B cell (primary cell): ENCODE measurements around the gene ATF4. TPM values are rescaled to one million over a fixed set of nuclear protein-coding genes. Genes with fewer than 3 reads are reported as not detected.

Experiments
- ATAC-seq: fragments of 200-7000 bp; cut with Tn5 transposase; one replicate; pipeline ENCODE4 v1.10.0; 2021; ENCODE audit warnings: low read depth, mild to moderate bottlenecking, moderate number of reproducible peaks, moderate library complexity
- CTCF ChIA-PET: fragments of 350-600 bp; sonication (Branson Sonifier 250); formaldehyde crosslinking; loops from one replicate; lab custom pipeline; 2021; ENCODE audit warnings: antibody characterized with exemption, inconsistent platforms; lab: Charles Lee
- POLR2A ChIA-PET: fragments of 350-600 bp; sonication (Branson Sonifier 250); formaldehyde crosslinking; loops from one replicate; lab custom pipeline; 2021; ENCODE audit warnings: antibody characterized with exemption; lab: Charles Lee
- DNase-seq: peaks from one replicate; pipeline ENCODE4 v3.0.0; 2013
- H2AFZ ChIP-seq: 2 replicates; pipeline ENCODE4 v1.6.1; 2012; ENCODE audit warnings: mild to moderate bottlenecking, low read depth, low read length; ENCODE audit not compliant: insufficient read depth, poor library complexity, severe bottlenecking
- H3K27ac ChIP-seq, 2 donors: 1 replicate in 1 of 2; 2 replicates in 1 of 2; pipeline ENCODE4 v1.5.1; 2012 to 2013; ENCODE audit warnings: low read length in 2 of 2, mild to moderate bottlenecking in 2 of 2, moderate library complexity in 1 of 2
- H3K27me3 ChIP-seq, 4 experiments: fragments of 200-600 bp in 1 of 4; sonication (generic) in 1 of 4; replicated peaks in 1 of 4; 1 replicate in 2 of 4; 2 replicates in 2 of 4; pipeline versions ENCODE4 v1.6.1 to v1.7.0; 2013 to 2016; ENCODE audit warnings: low read length in 3 of 4, mild to moderate bottlenecking in 2 of 4, mixed read lengths in 1 of 4, moderate library complexity in 1 of 4; ENCODE audit not compliant: insufficient read depth in 4 of 4, control insufficient read depth in 3 of 4; ENCODE audit errors: control extremely low read depth in 1 of 4
- H3K36me3 ChIP-seq, 2 experiments: replicated peaks in 1 of 2; 1 replicate in 1 of 2; 2 replicates in 1 of 2; pipeline versions ENCODE4 v1.6.1 to v1.7.1; 2013; ENCODE audit warnings: low read length in 1 of 2; ENCODE audit not compliant: insufficient read depth in 2 of 2, control insufficient read depth in 1 of 2; ENCODE audit errors: control extremely low read depth in 1 of 2, extremely low read depth in 1 of 2
- H3K4me1 ChIP-seq, 2 donors: fragments of 200-600 bp in 1 of 2; sonication (generic) in 1 of 2; 1 replicate in 1 of 2; 2 replicates in 1 of 2; pipeline versions ENCODE4 v1.5.1 to v1.6.1; 2013 to 2017; ENCODE audit warnings: low read length in 2 of 2; ENCODE audit not compliant: control insufficient read depth in 2 of 2, insufficient read depth in 2 of 2
- H3K4me2 ChIP-seq: replicated peaks from 2 replicates; pipeline ENCODE3; 2012; ENCODE audit warnings: mild to moderate bottlenecking, low read depth, low read length; ENCODE audit not compliant: poor library complexity, severe bottlenecking
- H3K4me3 ChIP-seq, 5 experiments: fragments of 200-600 bp in 1 of 5; sonication (generic) in 1 of 5; 1 replicate in 3 of 5; 2 replicates in 2 of 5; pipeline versions ENCODE4 v1.5.1 to v1.7.0; 2011 to 2016; ENCODE audit warnings: low read length in 4 of 5, mild to moderate bottlenecking in 4 of 5, low read depth in 2 of 5, control low read depth in 1 of 5, moderate library complexity in 1 of 5; ENCODE audit not compliant: insufficient read depth in 1 of 5; ENCODE audit errors: control extremely low read depth in 1 of 5, extremely low read depth in 1 of 5
- H3K79me2 ChIP-seq: fragments of 200-600 bp; sonication (generic); one replicate; pipeline ENCODE4 v1.6.0; 2016; ENCODE audit warnings: low read length; ENCODE audit not compliant: control insufficient read depth, insufficient read depth
- H3K9ac ChIP-seq: fragments of 200-600 bp; sonication (generic); 2 replicates; pipeline ENCODE4 v1.6.1; 2017; ENCODE audit warnings: mild to moderate bottlenecking, low read length, moderate library complexity
- H3K9me3 ChIP-seq, 3 donors: one replicate each; pipeline versions ENCODE4 v1.6.1 to v1.7.1; 2013; ENCODE audit warnings: low read length in 2 of 3; ENCODE audit not compliant: control insufficient read depth in 2 of 3, insufficient read depth in 1 of 3; ENCODE audit errors: control extremely low read depth in 1 of 3
- H4K20me1 ChIP-seq: 2 replicates; pipeline ENCODE4 v1.6.0; 2012; ENCODE audit warnings: mild to moderate bottlenecking, low read length; ENCODE audit not compliant: insufficient read depth, control insufficient read depth, poor library complexity, severe bottlenecking
- H3K27ac Mint-ChIP-seq: one replicate; pipeline ENCODE4 v1.8.0; 2021; ENCODE audit warnings: mixed read lengths
- H3K27me3 Mint-ChIP-seq: one replicate; pipeline ENCODE4 v1.8.0; 2021; ENCODE audit warnings: mixed read lengths
- H3K4me1 Mint-ChIP-seq: one replicate; pipeline ENCODE4 v1.8.0; 2021; ENCODE audit warnings: mixed read lengths
- H3K4me3 Mint-ChIP-seq: one replicate; pipeline ENCODE4 v1.8.0; 2021; ENCODE audit warnings: mixed read lengths
- H3K9me3 Mint-ChIP-seq: one replicate; pipeline ENCODE4 v1.8.0; 2022; ENCODE audit warnings: mixed read lengths; ENCODE audit not compliant: insufficient read depth
- CTCF ChIP-seq: fragments of 200-600 bp; IDR thresholded peaks from one replicate; pipeline ENCODE4 v1.8.0; 2022; ENCODE audit warnings: antibody characterized with exemption, mild to moderate bottlenecking
- EZH2 ChIP-seq: IDR thresholded peaks from 2 replicates; pipeline ENCODE4 v1.6.1; 2012; ENCODE audit warnings: borderline replicate concordance, low read depth, mild to moderate bottlenecking, moderate library complexity, low read length; ENCODE audit not compliant: insufficient read depth, poor library complexity, severe bottlenecking
- WGBS: methylation state at CpG from one replicate; pipeline ENCODE4 v1.1.5; 2013; ENCODE audit warnings: missing lambda C conversion rate; ENCODE audit not compliant: insufficient coverage; 5-methylcytosine and 5-hydroxymethylcytosine counted together
- intact Hi-C: fragments of 100-400 bp; cut with micrococcal nuclease; formaldehyde crosslinking; loops from one replicate; pipeline ENCODE4 v1.10.0; 2022
- polyA plus RNA-seq: library from polyadenylated mRNA; depleted of rRNA; stranded (reverse); fragments of >200 nt; gene quantifications from 2 replicates; pipeline ENCODE4 v1.2.3, GENCODE V29; 2012
- total RNA-seq, 2 donors: library from RNA; stranded (reverse); fragments of 120-200 nt in 1 of 2; gene quantifications; 1 replicate in 1 of 2; 2 replicates in 1 of 2; pipeline versions ENCODE4 v1.2.3 to v1.2.4, GENCODE V29; 2013 to 2022

The ATF4 gene
- total and polyA plus RNA-seq, 2 donors (not counting 1 experiment from before 2014, with no cell fraction given) = 244 to 678 TPM

DNA sequence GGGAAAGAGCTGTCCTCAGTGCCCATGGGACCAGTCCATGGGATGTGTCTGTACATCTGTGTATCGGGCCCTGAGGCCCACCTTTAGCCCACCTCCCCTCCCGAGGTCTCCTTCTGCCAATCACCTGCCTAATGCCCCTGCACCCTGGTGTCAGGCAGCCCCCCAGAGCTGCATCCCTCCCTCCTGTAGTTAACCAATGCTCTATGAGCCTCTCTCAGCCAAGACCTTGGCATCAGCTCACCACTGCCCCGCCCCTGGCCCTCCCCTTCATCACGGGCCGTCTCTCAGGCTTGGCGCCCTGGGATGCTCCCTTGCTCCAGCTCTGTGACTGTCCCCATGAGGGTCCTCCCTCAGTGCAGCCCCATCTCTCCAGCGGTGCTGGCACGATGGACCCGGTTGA is 45.0 kb upstream of the ATF4 start:
- H3K27me3 ChIP-seq = no peaks in the 10 kb centered on the region
- no peak overlapping the region for H3K9ac ChIP-seq
- H3K27ac ChIP-seq = no peak overlapping the region
- Mint-ChIP-seq H3K27me3 (no peaks in the 10 kb centered on the region), H3K27ac (no peak overlapping the region), H3K9me3 (no peaks in the 10 kb centered on the region), H3K4me3 (no peak overlapping the region), H3K4me1 (peaks cover 31% of the 10 kb centered on the region)
- ATAC-seq (no peak), DNase-seq (no peak)
- H3K4me3 ChIP-seq = no peak overlapping the region
- peaks cover 39% of the 10 kb centered on the region for H3K79me2 ChIP-seq
- H4K20me1 ChIP-seq = peaks cover 10% of the 10 kb centered on the region
- no peaks in the 10 kb centered on the region for H3K36me3 ChIP-seq
- CTCF ChIA-PET = interaction anchor here (0.6 to 1.9 kb wide), 5 partner anchors 18 to 293 kb away, joined by 3 to 5 read pairs (median 4); no protein-coding TSS in a partner anchor
- H3K9me3 ChIP-seq = no peaks in the 10 kb centered on the region
- H3K4me2 ChIP-seq = no peak overlapping the region
- TF ChIP-seq CTCF = no peak
- no peak for TF ChIP-seq EZH2
- 95% methylated on average over 9 of the region's 9 CpGs for WGBS
- H2AFZ ChIP-seq = no peak overlapping the region
- H3K4me1 ChIP-seq = peaks cover 26 to 32% of the 10 kb centered on the region in 2 donors
- POLR2A ChIA-PET = interaction anchor here (0.7 kb wide), 1 partner anchor 45 kb away, joined by 3 read pairs; no protein-coding TSS in a partner anchor
- intact Hi-C loops = no loop called here

DNA sequence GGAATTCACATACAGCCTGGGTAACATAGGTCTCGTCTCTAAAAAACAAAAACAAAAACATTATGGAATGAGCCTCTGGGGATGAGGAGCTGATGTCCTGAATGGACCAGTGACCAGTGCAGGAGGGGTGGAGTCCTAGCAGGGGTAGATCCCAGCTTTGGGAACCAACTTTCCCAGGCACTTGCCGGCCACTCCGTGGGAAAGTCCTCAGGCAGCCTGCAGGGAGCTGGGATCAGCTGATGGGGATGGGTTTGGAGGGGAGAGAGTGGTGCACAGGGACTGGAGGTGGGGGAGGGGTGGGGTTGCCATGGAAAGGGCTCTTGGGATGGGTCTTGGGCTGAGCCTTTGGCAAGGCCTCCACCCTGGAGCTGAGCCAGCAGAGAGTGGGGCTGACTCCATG is 44.5 kb upstream of the ATF4 start:
- H3K4me1 ChIP-seq = peaks cover 26% of the 10 kb centered on the region in 2 donors
- no peak overlapping the region for H3K4me3 ChIP-seq
- peaks cover 26% of the 10 kb centered on the region for H3K4me1 Mint-ChIP-seq
- no peaks in the 10 kb centered on the region for H3K9me3 ChIP-seq
- H3K27me3 ChIP-seq = no peaks in the 10 kb centered on the region
- intact Hi-C loops = no loop called here
- ATAC-seq (no peak), DNase-seq (no peak)
- H3K27ac ChIP-seq = no peak overlapping the region
- no peaks in the 10 kb centered on the region for H3K27me3 Mint-ChIP-seq
- ChIA-PET CTCF (interaction anchor here (0.6 to 1.9 kb wide), 5 partner anchors 18 to 293 kb away, joined by 3 to 5 read pairs (median 4); no protein-coding TSS in a partner anchor), POLR2A (interaction anchor here (0.7 kb wide), 1 partner anchor 44 kb away, joined by 3 read pairs; no protein-coding TSS in a partner anchor)
- no peak overlapping the region for H3K4me3 Mint-ChIP-seq
- 100% methylated on average over 2 of the region's 3 CpGs for WGBS
- H3K4me2 ChIP-seq = no peak overlapping the region
- TF ChIP-seq CTCF (no peak), EZH2 (no peak)
- no peak overlapping the region for H3K9ac ChIP-seq
- peaks cover 10% of the 10 kb centered on the region for H4K20me1 ChIP-seq
- H3K79me2 ChIP-seq = peaks cover 42% of the 10 kb centered on the region
- peak overlapping the region; percentile 10 for H3K27ac Mint-ChIP-seq
- no peaks in the 10 kb centered on the region for H3K9me3 Mint-ChIP-seq
- H3K36me3 ChIP-seq = no peaks in the 10 kb centered on the region
- no peak overlapping the region for H2AFZ ChIP-seq
